GM23338 (cell line): ENCODE results near the gene NRXN2. TPM values are rescaled to one million over a fixed set of nuclear protein-coding genes. Genes with fewer than 3 reads are reported as not detected.

Experiments
- ATAC-seq: fragments of 200-7000 bp; cut with Tn5 transposase; 3 replicates; pipeline ENCODE4 v1.9.1; 2020
- DNase-seq: peaks from one replicate; pipeline ENCODE4 v3.0.0-alpha.2; 2015; ENCODE audit warnings: low spot score
- H2AFZ ChIP-seq: fragments of 200-600 bp; sonication (generic); 2 replicates; pipeline ENCODE4 v1.8.0; 2016; ENCODE audit warnings: antibody characterized with exemption, mild to moderate bottlenecking, moderate library complexity
- H3F3A ChIP-seq: fragments of 200-600 bp; sonication (generic); replicated peaks from 2 replicates; pipeline ENCODE4 v1.8.0; 2017; ENCODE audit warnings: antibody characterized with exemption, mixed run types, low read depth
- H3K27ac ChIP-seq: fragments of 200-600 bp; sonication (generic); 2 replicates; pipeline ENCODE4 v1.6.1; 2016; ENCODE audit warnings: low read depth
- H3K27me3 ChIP-seq: fragments of 200-600 bp; sonication (generic); 2 replicates; pipeline ENCODE4 v1.8.0; 2016; ENCODE audit warnings: mild to moderate bottlenecking, mixed run types, moderate library complexity; ENCODE audit not compliant: insufficient read depth
- H3K36me3 ChIP-seq: fragments of 200-600 bp; sonication (generic); 2 replicates; pipeline ENCODE4 v1.8.0; 2016; ENCODE audit warnings: mild to moderate bottlenecking; ENCODE audit not compliant: insufficient read depth
- H3K4me1 ChIP-seq: fragments of 200-600 bp; sonication (generic); 2 replicates; pipeline ENCODE4 v1.8.0; 2016; ENCODE audit warnings: mild to moderate bottlenecking, moderate library complexity; ENCODE audit not compliant: insufficient read depth
- H3K4me2 ChIP-seq: fragments of 200-600 bp; sonication (generic); 2 replicates; pipeline ENCODE4 v1.7.1; 2017; ENCODE audit warnings: mixed run types
- H3K4me3 ChIP-seq: fragments of 200-600 bp; sonication (generic); 2 replicates; pipeline ENCODE4 v1.6.1; 2016; ENCODE audit warnings: mixed run types
- H3K79me2 ChIP-seq: fragments of 200-600 bp; sonication (generic); replicated peaks from 2 replicates; pipeline ENCODE4 v1.8.0; 2017; ENCODE audit warnings: mild to moderate bottlenecking; ENCODE audit not compliant: insufficient read depth
- H3K9me2 ChIP-seq: fragments of 200-600 bp; sonication (generic); 2 replicates; pipeline ENCODE4 v1.8.0; 2017; ENCODE audit not compliant: insufficient read depth
- H4K20me1 ChIP-seq: fragments of 200-600 bp; sonication (generic); replicated peaks from 2 replicates; pipeline ENCODE4 v1.8.0; 2017; ENCODE audit warnings: mild to moderate bottlenecking; ENCODE audit not compliant: insufficient read depth
- H3K27ac Mint-ChIP-seq: 2 replicates; pipeline ENCODE4 v1.8.0; 2020; ENCODE audit warnings: inconsistent platforms, mild to moderate bottlenecking, moderate library complexity, mixed read lengths
- H3K27me3 Mint-ChIP-seq: 3 replicates; pipeline ENCODE4 v1.8.0; 2022; ENCODE audit warnings: low read depth, mild to moderate bottlenecking, moderate library complexity, mixed read lengths, inconsistent platforms; ENCODE audit not compliant: insufficient read depth, poor library complexity
- H3K36me3 Mint-ChIP-seq: 3 replicates; pipeline ENCODE4 v1.8.0; 2021; ENCODE audit warnings: low read depth, mild to moderate bottlenecking, inconsistent platforms, moderate library complexity, mixed read lengths
- H3K4me1 Mint-ChIP-seq: 3 replicates; pipeline ENCODE4 v1.8.0; 2020; ENCODE audit warnings: mild to moderate bottlenecking, inconsistent platforms, mixed read lengths
- H3K4me3 Mint-ChIP-seq: 3 replicates; pipeline ENCODE4 v1.8.0; 2021; ENCODE audit warnings: moderate library complexity, mild to moderate bottlenecking, inconsistent platforms, mixed read lengths
- H3K9me3 Mint-ChIP-seq: 3 replicates; pipeline ENCODE4 v1.8.0; 2020; ENCODE audit warnings: moderate library complexity, mild to moderate bottlenecking, inconsistent platforms, mixed read lengths
- CREB1 ChIP-seq: fragments of 250-450 bp; sonication (Bioruptor Pico); IDR thresholded peaks from 2 replicates; pipeline ENCODE4 v1.5.0; 2020; ENCODE audit warnings: low read depth, mild to moderate bottlenecking, moderate library complexity
- EZH2 ChIP-seq: fragments of 200-600 bp; sonication (generic); IDR thresholded peaks from one replicate; pipeline ENCODE4 v1.8.0; 2017; ENCODE audit warnings: antibody characterized with exemption, mild to moderate bottlenecking, low read depth; ENCODE audit not compliant: unreplicated experiment
- EZH2phosphoT487 ChIP-seq: fragments of 200-600 bp; sonication (generic); IDR thresholded peaks from one replicate; pipeline ENCODE4 v1.8.1; 2018; ENCODE audit warnings: antibody characterized with exemption; ENCODE audit not compliant: unreplicated experiment
- JUNB ChIP-seq: IDR thresholded peaks from one replicate; pipeline ENCODE4 v1.6.1; 2016; ENCODE audit warnings: antibody characterized with exemption; ENCODE audit not compliant: unreplicated experiment
- NANOG ChIP-seq: IDR thresholded peaks from 2 replicates; pipeline ENCODE4 v1.6.1; 2016; ENCODE audit warnings: antibody characterized with exemption, borderline replicate concordance
- POLR2AphosphoS5 ChIP-seq: IDR thresholded peaks from 2 replicates; pipeline ENCODE4 v1.6.1; 2016; ENCODE audit warnings: antibody characterized with exemption, low read depth
- STAT1 ChIP-seq: IDR thresholded peaks from one replicate; pipeline ENCODE4 v1.6.1; 2016; ENCODE audit warnings: antibody characterized with exemption; ENCODE audit not compliant: unreplicated experiment
- ZNF114 ChIP-seq: fragments of 250-450 bp; sonication (Bioruptor Pico); IDR thresholded peaks from 2 replicates; pipeline ENCODE4 v1.5.0; 2020; ENCODE audit warnings: mild to moderate bottlenecking, moderate library complexity
- ZNF331 ChIP-seq: fragments of 250-450 bp; sonication (Bioruptor Pico); IDR thresholded peaks from 2 replicates; pipeline ENCODE4 v1.5.0; 2020; ENCODE audit warnings: low read depth, mild to moderate bottlenecking, moderate library complexity
- polyA plus RNA-seq: library from polyadenylated mRNA; unstranded; fragments of >200 nt; fragmentation: Nextera tagmentation; extraction: Ambion mirVana; gene quantifications from 2 replicates; pipeline ENCODE4 v1.2.1, GENCODE V29; 2016
- total RNA-seq: library from RNA; depleted of rRNA; stranded (reverse); fragments of >200 nt; shearing (Covaris generic); gene quantifications from 2 replicates; pipeline ENCODE4 v1.2.3, GENCODE V29; 2014
- TF ChIP-seq, protein P1 (sequence below): IDR thresholded peaks from one replicate; pipeline ENCODE4 v1.6.1; 2018; ENCODE audit warnings: antibody characterized with exemption; ENCODE audit not compliant: unreplicated experiment
- TF ChIP-seq, protein P2 (sequence below), 2 experiments: fragments of 200-600 bp in 1 of 2; sonication (generic) in 1 of 2; conservative IDR thresholded peaks; 2 replicates each; pipeline versions ENCODE4 v1.5.1 to v1.6.1; 2016 to 2017; ENCODE audit warnings: antibody characterized with exemption in 2 of 2, low read depth in 2 of 2, mild to moderate bottlenecking in 2 of 2, moderate library complexity in 1 of 2
- TF ChIP-seq, protein P3 (sequence below): IDR thresholded peaks from 2 replicates; pipeline ENCODE4 v1.6.1; 2016; ENCODE audit warnings: antibody characterized with exemption
- TF ChIP-seq, protein P4 (sequence below): fragments of 250-450 bp; sonication (Bioruptor Pico); IDR thresholded peaks from 2 replicates; pipeline ENCODE4 v1.5.0; 2020; ENCODE audit warnings: mild to moderate bottlenecking, moderate library complexity

The NRXN2 gene
- total and polyA plus RNA-seq, 2 experiments from 2014 or later: 3.4 to 17.0 TPM

DNA sequence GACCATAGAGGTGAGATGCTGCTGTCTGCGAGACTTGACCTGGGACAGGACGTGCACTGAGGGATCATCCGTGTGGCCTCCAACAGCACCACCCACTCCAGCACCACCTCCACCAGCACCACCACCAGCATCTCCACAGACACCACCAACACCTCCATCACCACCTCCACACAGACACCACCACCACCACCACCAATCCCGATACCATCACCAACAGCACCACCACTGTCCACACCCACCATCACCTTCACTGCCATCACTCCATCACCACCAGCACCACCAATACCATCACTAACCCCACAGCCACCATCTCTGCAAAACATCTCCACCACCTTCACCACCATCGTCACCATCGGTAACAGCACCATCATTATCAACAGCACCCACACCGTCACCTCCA, 158.6 kb downstream of the NRXN2 start:
- ATAC-seq: no peak

More for the DNA sequence above, 158.6 kb downstream of the NRXN2 start:
- Histone ChIP-seq H3K4me3 (no peak overlapping the region), H3K4me1 (peaks cover 21% of the 10 kb centered on the region), H3F3A (0 out of 2 replicates have a peak, but pooled peaks cover 3% of the 10 kb centered on the region), H3K27ac (no peak overlapping the region), H3K79me2 (no peaks in the 10 kb centered on the region), H3K9me2 (0 out of 2 replicates have a peak, but pooled peaks cover 3% of the 10 kb centered on the region), H3K4me2 (no peak overlapping the region), H3K36me3 (no peaks in the 10 kb centered on the region), H4K20me1 (no peaks in the 10 kb centered on the region), H2AFZ (no peak overlapping the region), H3K27me3 (no peaks in the 10 kb centered on the region)
- Mint-ChIP-seq H3K36me3 (no peaks in the 10 kb centered on the region; the same call in 2 of the 3 replicates), H3K4me1 (peaks cover 35% of the 10 kb centered on the region), H3K27me3 (peaks cover 7% of the 10 kb centered on the region), H3K9me3 (no peaks in the 10 kb centered on the region), H3K27ac (no peak overlapping the region), H3K4me3 (no peak overlapping the region)
- TF ChIP-seq CREB1 (CRISPR knock-in tag) (no peak), JUNB (no peak), NANOG (no peak), ZNF331 (CRISPR knock-in tag) (no peak), EZH2 (no peak), EZH2phosphoT487 (no peak), STAT1 (no peak), ZNF114 (CRISPR knock-in tag) (no peak), POLR2AphosphoS5 (no peak)
- TF ChIP-seq, protein P1, sequence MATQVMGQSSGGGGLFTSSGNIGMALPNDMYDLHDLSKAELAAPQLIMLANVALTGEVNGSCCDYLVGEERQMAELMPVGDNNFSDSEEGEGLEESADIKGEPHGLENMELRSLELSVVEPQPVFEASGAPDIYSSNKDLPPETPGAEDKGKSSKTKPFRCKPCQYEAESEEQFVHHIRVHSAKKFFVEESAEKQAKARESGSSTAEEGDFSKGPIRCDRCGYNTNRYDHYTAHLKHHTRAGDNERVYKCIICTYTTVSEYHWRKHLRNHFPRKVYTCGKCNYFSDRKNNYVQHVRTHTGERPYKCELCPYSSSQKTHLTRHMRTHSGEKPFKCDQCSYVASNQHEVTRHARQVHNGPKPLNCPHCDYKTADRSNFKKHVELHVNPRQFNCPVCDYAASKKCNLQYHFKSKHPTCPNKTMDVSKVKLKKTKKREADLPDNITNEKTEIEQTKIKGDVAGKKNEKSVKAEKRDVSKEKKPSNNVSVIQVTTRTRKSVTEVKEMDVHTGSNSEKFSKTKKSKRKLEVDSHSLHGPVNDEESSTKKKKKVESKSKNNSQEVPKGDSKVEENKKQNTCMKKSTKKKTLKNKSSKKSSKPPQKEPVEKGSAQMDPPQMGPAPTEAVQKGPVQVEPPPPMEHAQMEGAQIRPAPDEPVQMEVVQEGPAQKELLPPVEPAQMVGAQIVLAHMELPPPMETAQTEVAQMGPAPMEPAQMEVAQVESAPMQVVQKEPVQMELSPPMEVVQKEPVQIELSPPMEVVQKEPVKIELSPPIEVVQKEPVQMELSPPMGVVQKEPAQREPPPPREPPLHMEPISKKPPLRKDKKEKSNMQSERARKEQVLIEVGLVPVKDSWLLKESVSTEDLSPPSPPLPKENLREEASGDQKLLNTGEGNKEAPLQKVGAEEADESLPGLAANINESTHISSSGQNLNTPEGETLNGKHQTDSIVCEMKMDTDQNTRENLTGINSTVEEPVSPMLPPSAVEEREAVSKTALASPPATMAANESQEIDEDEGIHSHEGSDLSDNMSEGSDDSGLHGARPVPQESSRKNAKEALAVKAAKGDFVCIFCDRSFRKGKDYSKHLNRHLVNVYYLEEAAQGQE: no peak
- TF ChIP-seq, protein P2, sequence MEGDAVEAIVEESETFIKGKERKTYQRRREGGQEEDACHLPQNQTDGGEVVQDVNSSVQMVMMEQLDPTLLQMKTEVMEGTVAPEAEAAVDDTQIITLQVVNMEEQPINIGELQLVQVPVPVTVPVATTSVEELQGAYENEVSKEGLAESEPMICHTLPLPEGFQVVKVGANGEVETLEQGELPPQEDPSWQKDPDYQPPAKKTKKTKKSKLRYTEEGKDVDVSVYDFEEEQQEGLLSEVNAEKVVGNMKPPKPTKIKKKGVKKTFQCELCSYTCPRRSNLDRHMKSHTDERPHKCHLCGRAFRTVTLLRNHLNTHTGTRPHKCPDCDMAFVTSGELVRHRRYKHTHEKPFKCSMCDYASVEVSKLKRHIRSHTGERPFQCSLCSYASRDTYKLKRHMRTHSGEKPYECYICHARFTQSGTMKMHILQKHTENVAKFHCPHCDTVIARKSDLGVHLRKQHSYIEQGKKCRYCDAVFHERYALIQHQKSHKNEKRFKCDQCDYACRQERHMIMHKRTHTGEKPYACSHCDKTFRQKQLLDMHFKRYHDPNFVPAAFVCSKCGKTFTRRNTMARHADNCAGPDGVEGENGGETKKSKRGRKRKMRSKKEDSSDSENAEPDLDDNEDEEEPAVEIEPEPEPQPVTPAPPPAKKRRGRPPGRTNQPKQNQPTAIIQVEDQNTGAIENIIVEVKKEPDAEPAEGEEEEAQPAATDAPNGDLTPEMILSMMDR (conservative IDR thresholded peaks at IDR 0.05; ENCODE audit: low read depth in 2 of 2): no peak
- TF ChIP-seq, protein P3, sequence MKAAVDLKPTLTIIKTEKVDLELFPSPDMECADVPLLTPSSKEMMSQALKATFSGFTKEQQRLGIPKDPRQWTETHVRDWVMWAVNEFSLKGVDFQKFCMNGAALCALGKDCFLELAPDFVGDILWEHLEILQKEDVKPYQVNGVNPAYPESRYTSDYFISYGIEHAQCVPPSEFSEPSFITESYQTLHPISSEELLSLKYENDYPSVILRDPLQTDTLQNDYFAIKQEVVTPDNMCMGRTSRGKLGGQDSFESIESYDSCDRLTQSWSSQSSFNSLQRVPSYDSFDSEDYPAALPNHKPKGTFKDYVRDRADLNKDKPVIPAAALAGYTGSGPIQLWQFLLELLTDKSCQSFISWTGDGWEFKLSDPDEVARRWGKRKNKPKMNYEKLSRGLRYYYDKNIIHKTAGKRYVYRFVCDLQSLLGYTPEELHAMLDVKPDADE: no peak
- TF ChIP-seq, protein P4, sequence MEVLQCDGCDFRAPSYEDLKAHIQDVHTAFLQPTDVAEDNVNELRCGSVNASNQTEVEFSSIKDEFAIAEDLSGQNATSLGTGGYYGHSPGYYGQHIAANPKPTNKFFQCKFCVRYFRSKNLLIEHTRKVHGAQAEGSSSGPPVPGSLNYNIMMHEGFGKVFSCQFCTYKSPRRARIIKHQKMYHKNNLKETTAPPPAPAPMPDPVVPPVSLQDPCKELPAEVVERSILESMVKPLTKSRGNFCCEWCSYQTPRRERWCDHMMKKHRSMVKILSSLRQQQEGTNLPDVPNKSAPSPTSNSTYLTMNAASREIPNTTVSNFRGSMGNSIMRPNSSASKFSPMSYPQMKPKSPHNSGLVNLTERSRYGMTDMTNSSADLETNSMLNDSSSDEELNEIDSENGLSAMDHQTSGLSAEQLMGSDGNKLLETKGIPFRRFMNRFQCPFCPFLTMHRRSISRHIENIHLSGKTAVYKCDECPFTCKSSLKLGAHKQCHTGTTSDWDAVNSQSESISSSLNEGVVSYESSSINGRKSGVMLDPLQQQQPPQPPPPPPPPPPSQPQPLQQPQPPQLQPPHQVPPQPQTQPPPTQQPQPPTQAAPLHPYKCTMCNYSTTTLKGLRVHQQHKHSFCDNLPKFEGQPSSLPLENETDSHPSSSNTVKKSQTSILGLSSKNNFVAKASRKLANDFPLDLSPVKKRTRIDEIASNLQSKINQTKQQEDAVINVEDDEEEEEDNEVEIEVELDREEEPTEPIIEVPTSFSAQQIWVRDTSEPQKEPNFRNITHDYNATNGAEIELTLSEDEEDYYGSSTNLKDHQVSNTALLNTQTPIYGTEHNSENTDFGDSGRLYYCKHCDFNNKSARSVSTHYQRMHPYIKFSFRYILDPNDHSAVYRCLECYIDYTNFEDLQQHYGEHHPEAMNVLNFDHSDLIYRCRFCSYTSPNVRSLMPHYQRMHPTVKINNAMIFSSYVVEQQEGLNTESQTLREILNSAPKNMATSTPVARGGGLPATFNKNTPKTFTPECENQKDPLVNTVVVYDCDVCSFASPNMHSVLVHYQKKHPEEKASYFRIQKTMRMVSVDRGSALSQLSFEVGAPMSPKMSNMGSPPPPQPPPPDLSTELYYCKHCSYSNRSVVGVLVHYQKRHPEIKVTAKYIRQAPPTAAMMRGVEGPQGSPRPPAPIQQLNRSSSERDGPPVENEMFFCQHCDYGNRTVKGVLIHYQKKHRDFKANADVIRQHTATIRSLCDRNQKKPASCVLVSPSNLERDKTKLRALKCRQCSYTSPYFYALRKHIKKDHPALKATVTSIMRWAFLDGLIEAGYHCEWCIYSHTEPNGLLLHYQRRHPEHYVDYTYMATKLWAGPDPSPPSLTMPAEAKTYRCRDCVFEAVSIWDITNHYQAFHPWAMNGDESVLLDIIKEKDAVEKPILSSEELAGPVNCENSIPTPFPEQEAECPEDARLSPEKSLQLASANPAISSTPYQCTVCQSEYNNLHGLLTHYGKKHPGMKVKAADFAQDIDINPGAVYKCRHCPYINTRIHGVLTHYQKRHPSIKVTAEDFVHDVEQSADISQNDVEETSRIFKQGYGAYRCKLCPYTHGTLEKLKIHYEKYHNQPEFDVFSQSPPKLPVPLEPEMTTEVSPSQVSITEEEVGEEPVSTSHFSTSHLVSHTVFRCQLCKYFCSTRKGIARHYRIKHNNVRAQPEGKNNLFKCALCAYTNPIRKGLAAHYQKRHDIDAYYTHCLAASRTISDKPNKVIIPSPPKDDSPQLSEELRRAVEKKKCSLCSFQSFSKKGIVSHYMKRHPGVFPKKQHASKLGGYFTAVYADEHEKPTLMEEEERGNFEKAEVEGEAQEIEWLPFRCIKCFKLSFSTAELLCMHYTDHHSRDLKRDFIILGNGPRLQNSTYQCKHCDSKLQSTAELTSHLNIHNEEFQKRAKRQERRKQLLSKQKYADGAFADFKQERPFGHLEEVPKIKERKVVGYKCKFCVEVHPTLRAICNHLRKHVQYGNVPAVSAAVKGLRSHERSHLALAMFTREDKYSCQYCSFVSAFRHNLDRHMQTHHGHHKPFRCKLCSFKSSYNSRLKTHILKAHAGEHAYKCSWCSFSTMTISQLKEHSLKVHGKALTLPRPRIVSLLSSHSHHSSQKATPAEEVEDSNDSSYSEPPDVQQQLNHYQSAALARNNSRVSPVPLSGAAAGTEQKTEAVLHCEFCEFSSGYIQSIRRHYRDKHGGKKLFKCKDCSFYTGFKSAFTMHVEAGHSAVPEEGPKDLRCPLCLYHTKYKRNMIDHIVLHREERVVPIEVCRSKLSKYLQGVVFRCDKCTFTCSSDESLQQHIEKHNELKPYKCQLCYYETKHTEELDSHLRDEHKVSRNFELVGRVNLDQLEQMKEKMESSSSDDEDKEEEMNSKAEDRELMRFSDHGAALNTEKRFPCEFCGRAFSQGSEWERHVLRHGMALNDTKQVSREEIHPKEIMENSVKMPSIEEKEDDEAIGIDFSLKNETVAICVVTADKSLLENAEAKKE (CRISPR knock-in tag): no peak
- no peak for DNase-seq
